ENCODE data around the gene LRBA. TPM values are rescaled to one million over a fixed set of nuclear protein-coding genes. Genes with fewer than 3 reads are reported as not detected.
"Not testable (repeated sequence)": the region's sequence is repeated elsewhere in the genome, so short reads cannot be mapped to it uniquely, and the experiment has no call there.

LRBA gene
- total RNA-seq, 1 donor from 2014 or later: 46.2 TPM

DNA sequence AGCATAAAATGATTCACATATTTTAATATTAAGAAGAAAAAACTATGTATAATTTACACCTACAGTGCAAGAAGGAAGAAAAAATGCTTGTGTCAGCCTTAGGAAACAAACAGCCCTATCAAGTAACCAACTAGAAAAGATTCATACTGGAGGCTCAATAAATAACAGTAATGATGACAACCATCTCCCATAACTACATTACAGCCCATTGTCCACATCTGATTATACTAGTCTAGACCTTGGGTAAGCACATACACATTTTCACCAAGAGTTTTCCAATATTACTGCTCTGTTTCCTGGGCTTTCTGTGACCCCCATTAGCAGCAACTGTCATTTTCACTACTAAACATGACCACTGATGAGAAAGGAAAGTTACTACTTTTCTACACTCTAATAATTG is 263.4 kb downstream of the LRBA start:
- ATAC-seq (no peak), DNase-seq (no peak)
- H3K27ac ChIP-seq: no peak overlapping the region
- intact Hi-C loops (cut with DNase I): no loop called here
- H3K4me3 ChIP-seq: no peak overlapping the region
- no peaks in the 10 kb centered on the region for H3K36me3 ChIP-seq
- H3K9me3 ChIP-seq: no peaks in the 10 kb centered on the region
- no peaks in the 10 kb centered on the region for H3K27me3 ChIP-seq (ENCODE audit: low read depth)
- TF ChIP-seq, protein P1, sequence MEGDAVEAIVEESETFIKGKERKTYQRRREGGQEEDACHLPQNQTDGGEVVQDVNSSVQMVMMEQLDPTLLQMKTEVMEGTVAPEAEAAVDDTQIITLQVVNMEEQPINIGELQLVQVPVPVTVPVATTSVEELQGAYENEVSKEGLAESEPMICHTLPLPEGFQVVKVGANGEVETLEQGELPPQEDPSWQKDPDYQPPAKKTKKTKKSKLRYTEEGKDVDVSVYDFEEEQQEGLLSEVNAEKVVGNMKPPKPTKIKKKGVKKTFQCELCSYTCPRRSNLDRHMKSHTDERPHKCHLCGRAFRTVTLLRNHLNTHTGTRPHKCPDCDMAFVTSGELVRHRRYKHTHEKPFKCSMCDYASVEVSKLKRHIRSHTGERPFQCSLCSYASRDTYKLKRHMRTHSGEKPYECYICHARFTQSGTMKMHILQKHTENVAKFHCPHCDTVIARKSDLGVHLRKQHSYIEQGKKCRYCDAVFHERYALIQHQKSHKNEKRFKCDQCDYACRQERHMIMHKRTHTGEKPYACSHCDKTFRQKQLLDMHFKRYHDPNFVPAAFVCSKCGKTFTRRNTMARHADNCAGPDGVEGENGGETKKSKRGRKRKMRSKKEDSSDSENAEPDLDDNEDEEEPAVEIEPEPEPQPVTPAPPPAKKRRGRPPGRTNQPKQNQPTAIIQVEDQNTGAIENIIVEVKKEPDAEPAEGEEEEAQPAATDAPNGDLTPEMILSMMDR (IDR thresholded peaks at IDR 0.05): no peak
- no peaks in the 10 kb centered on the region for H3K4me1 ChIP-seq

DNA sequence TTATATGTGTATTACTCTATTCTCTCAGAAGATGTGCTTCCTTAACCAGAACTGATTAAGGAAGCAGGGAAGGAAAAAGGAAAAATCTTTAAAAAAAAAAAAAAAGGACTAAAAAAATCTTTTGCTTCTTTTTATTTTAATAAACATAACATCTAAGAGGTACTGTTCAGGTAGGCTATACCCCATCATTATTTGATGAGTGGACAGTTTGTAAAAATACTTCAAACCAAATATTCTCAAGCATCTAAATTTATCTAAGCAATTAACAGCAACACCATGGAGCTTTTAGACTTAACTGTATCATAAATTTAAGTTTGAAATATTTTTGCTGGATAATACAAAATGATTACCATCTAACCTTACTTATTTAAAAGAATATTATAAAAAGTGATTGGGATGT is 264.3 kb downstream of the LRBA start:
- DNase-seq (no peak), ATAC-seq (no peak)
- TF ChIP-seq, protein P1 (IDR thresholded peaks at IDR 0.05): no peak
- Histone ChIP-seq H3K4me3 (no peak overlapping the region), H3K4me1 (no peaks in the 10 kb centered on the region), H3K9me3 (no peaks in the 10 kb centered on the region), H3K27me3 (ENCODE audit: low read depth) (no peaks in the 10 kb centered on the region), H3K36me3 (no peaks in the 10 kb centered on the region), H3K27ac (no peak overlapping the region)
- intact Hi-C loops (cut with DNase I): no loop called here

DNA sequence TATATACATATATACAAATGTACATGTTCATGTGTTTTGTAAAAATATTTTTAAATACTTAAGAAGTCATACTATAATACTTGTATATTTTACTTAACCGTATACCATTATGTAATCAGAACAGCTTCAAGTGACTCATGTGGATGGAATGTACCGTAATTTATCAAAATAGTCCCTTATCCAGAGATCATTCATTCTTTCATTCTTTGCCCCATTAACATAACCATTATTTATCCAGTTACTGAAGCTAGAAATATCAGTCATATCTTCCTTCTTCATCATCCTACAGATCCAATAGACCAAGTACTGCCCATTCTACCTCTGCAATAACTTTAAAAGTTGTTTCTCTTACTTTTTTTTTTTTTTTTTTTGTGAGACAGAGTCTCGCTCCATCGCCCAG is 268.9 kb downstream of the LRBA start:
- intact Hi-C loops (cut with DNase I): no loop called here
- DNase-seq (no peak), ATAC-seq (no peak)
- TF ChIP-seq, protein P1 (IDR thresholded peaks at IDR 0.05): no peak
- H3K4me1 ChIP-seq: no peaks in the 10 kb centered on the region
- H3K27me3 ChIP-seq (ENCODE audit: low read depth): no peaks in the 10 kb centered on the region
- H3K9me3 ChIP-seq: no peaks in the 10 kb centered on the region
- no peaks in the 10 kb centered on the region for H3K36me3 ChIP-seq
- no peak overlapping the region for H3K27ac ChIP-seq
- no peak overlapping the region for H3K4me3 ChIP-seq

DNA sequence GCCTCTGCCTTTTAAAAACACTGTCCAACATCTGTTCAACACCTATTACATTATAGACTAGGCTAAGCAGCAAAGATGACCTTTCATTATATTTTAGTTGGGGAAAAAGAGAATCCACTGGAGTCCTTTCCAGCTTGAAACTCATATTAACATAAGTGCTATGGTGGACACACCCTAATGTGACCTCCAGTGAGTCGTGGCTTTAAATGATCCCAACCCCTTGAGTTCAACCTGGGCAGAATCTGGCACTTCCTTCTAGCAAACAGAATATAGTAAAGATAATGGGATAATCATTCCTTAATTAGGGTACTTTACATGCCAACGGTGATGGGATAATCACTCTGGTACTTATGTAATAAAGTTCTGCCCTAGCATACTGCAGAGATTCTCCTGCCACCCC is 270.5 kb downstream of the LRBA start:
- no peak overlapping the region for H3K27ac ChIP-seq
- no peaks in the 10 kb centered on the region for H3K4me1 ChIP-seq
- H3K9me3 ChIP-seq: peaks cover 7% of the 10 kb centered on the region
- no peak overlapping the region for H3K4me3 ChIP-seq
- no peak for ATAC-seq
- H3K36me3 ChIP-seq: no peaks in the 10 kb centered on the region
- intact Hi-C loops (cut with DNase I): no loop called here
- no peak for DNase-seq
- TF ChIP-seq, protein P1 (IDR thresholded peaks at IDR 0.05): no peak
- no peaks in the 10 kb centered on the region for H3K27me3 ChIP-seq (ENCODE audit: low read depth)

DNA sequence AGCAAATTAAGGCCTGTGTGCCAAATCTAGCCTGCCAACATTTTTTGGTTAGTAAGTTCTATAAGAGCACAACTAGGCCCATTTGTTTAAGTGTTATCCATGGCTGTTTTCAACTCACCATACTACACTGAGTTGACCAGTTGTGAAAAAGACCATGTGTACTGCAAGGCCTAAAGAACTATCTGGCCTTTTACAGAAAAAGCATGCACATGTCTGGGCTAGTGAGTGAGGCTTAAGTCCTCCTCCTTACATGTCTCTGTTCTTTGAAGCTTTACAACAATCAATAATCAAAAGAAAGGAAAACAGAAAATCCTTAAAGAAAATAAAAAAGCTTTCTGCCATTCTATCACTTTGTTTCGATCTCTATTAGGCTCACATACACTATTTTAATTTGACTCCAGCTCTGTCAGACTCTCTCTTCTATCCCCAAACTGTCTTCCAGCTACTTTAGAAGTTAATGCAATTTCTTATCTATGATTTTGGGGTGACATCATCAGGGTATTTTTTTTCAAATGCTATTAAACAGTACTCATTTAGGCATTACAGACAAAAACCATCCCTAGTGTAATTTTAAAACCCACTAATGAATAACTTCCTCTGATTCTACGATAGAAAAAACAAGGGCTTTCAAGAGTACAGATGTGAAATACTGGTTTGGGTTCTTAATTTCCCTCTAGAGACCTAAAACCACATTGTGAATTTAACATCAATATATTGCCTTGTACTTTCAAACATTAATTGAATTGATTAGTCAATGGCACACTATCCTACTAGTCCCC is 271.3 kb downstream of the LRBA start:
- no peak overlapping the region for H3K27ac ChIP-seq
- ATAC-seq: no peak
- no peak for DNase-seq
- no peaks in the 10 kb centered on the region for H3K4me1 ChIP-seq
- peaks cover 7% of the 10 kb centered on the region for H3K9me3 ChIP-seq
- H3K4me3 ChIP-seq: no peak overlapping the region
- TF ChIP-seq, protein P1 (IDR thresholded peaks at IDR 0.05): no peak
- no peaks in the 10 kb centered on the region for H3K36me3 ChIP-seq
- intact Hi-C loops (cut with DNase I): no loop called here
- H3K27me3 ChIP-seq (ENCODE audit: low read depth): no peaks in the 10 kb centered on the region

DNA sequence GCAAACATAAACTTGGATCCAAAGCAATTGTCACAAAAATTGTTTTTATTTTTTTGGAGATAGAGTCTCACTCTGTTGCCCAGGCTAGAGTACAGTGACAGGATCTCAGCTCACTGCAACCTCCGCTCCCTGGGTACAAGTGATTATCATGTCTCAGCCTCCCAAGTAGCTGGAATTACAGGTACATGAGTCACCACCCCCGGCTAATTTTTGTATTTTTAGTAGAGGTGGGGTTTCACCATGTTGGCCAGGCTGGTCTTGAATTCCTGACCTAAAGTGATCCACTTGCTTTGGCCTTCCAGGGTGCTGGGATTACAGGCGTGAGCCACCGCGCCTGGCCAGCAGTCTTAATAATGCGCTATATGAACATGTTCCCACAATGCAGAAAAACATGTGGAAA is 272.2 kb downstream of the LRBA start:
- H3K27ac ChIP-seq; H3K36me3 ChIP-seq; H3K4me3 ChIP-seq; H3K4me1 ChIP-seq; H3K9me3 ChIP-seq; DNase-seq; H3K27me3 ChIP-seq (ENCODE audit: low read depth); ATAC-seq; intact Hi-C loops (cut with DNase I): not testable (repeated sequence)

All from lower lobe of right lung (tissue), 2 donors.